Coronary artery (tissue), 2 donors: ENCODE results near the gene CRP.
"Not testable (repeated sequence)": the region's sequence is repeated elsewhere in the genome, so short reads cannot be mapped to it uniquely, and the experiment has no call there.

Source experiments
- DNase-seq: peaks from one replicate; pipeline ENCODE4 v3.0.0-alpha.2; 2017; ENCODE audit warnings: low spot score
- H3K27ac ChIP-seq, 2 donors: fragments of 200-600 bp; sonication (generic); one replicate each; pipeline ENCODE4 v1.5.1; 2016 to 2019
- H3K4me3 ChIP-seq: fragments of 200-600 bp; sonication (generic); 2 replicates; pipeline ENCODE4 v1.5.1; 2016; ENCODE audit warnings: mild to moderate bottlenecking, moderate library complexity
- TF ChIP-seq, protein P1 (sequence below): fragments of 200-600 bp; sonication (generic); IDR thresholded peaks from one replicate; pipeline ENCODE4 v1.5.1; 2019; ENCODE audit warnings: antibody characterized with exemption

The CRP gene

GRCh38 chr1:159700312-159700711 is 14.1 kb downstream of the CRP start:
- Histone ChIP-seq H3K4me3 (no peak overlapping the region), H3K27ac (no peak overlapping the region)
- DNase-seq: no peak
- TF ChIP-seq, protein P1, sequence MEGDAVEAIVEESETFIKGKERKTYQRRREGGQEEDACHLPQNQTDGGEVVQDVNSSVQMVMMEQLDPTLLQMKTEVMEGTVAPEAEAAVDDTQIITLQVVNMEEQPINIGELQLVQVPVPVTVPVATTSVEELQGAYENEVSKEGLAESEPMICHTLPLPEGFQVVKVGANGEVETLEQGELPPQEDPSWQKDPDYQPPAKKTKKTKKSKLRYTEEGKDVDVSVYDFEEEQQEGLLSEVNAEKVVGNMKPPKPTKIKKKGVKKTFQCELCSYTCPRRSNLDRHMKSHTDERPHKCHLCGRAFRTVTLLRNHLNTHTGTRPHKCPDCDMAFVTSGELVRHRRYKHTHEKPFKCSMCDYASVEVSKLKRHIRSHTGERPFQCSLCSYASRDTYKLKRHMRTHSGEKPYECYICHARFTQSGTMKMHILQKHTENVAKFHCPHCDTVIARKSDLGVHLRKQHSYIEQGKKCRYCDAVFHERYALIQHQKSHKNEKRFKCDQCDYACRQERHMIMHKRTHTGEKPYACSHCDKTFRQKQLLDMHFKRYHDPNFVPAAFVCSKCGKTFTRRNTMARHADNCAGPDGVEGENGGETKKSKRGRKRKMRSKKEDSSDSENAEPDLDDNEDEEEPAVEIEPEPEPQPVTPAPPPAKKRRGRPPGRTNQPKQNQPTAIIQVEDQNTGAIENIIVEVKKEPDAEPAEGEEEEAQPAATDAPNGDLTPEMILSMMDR: no peak

GRCh38 chr1:159699653-159700052 is 14.7 kb downstream of the CRP start:
- Histone ChIP-seq H3K27ac (no peak overlapping the region), H3K4me3 (no peak overlapping the region)
- no peak for DNase-seq
- TF ChIP-seq, protein P1: no peak

DNA sequence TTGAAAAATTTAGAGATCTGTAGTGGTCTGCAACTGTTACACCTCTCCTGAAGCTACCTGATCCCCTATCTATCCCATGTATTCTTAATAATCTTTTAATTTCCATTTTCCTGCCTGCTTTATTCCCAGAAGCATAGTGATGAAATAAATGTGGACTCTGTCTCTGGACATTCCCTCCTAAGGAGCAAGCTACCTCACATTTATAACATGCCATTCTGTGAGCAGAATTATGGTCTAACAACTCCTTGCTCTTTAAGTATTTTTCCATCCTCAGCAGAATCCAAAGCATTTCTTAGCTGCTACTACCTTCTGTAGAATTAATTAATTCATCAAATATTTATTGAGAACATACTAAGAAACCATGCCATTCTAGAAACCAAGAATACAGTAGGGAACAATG is 15.1 kb downstream of the CRP start:
- no peak for DNase-seq
- TF ChIP-seq, protein P1: no peak
- Histone ChIP-seq H3K4me3 (no peak overlapping the region), H3K27ac (no peak overlapping the region)

GRCh38 chr1:159687511-159687910 is 26.9 kb downstream of the CRP start:
- Histone ChIP-seq H3K4me3 (no peak overlapping the region), H3K27ac (no peak overlapping the region)
- no peak for DNase-seq
- TF ChIP-seq, protein P1: no peak

DNA sequence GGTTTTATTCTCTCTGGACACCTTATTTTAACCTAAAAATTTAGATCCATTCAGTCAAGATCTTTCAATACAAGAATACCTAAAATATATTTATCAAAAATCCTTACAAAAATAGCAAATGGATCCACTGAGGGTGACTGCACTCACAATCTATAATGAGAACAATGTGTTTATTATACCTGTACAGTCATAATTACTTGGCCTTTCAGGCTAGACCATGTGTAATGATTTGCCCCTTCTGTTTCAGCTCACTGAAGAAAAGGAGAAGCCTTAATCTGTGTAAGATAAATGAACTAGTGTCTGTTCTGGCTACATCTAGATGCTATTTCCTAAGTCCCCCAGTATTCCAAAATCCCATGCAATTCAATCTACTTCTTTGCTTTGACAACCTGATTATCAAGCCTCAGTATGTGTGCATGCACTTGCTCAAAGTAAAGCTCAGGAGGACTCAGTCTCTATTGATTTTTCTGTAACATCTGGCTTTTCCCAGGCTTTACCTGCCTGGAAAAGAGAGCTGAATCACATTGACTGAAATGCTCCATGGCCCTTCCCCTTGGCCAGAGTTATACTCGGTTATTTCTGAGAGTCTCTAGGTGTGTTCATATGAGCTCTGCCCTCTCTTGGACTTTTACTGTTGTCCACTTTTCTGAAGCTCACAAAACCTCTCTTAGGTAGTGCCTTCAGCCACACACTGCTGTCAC is 27.6 kb downstream of the CRP start:
- DNase-seq: no peak
- TF ChIP-seq, protein P1: no peak
- Histone ChIP-seq H3K4me3 (no peak overlapping the region), H3K27ac (no peak overlapping the region)

GRCh38 chr1:159678939-159679338 is 35.5 kb downstream of the CRP start:
- no peak overlapping the region for H3K4me3 ChIP-seq
- TF ChIP-seq, protein P1: no peak

DNA sequence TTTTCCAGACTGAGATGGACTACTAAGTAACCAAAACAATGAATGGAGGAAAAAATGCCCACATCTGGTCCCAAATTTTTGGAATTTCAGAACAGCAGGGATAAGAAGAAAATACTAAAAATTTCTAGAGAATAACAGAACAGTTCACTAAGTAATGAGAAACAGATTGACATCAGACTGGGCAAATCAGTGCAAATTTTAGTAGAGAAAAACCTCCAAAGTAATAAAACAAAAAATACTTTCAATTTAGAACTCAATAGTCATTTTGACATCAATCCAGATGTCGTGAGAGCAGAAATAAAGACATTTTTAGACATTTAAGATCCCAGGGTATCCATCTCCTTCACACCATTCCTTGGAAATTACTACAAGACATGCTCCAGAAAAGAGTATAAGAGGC is 39.3 kb downstream of the CRP start:
- H3K4me3 ChIP-seq: no peak overlapping the region
- no peak overlapping the region for H3K27ac ChIP-seq
- TF ChIP-seq, protein P1: no peak
- no peak for DNase-seq

More at GRCh38 chr1:159678939-159679338, 35.5 kb downstream of the CRP start:
- no peak overlapping the region for H3K27ac ChIP-seq
- no peak for DNase-seq

GRCh38 chr1:159672390-159672789 is 42.0 kb downstream of the CRP start:
- not testable (repeated sequence) for DNase-seq, H3K27ac ChIP-seq, H3K4me3 ChIP-seq
